Gastroesophageal sphincter (tissue), 3 donors: ENCODE measurements around the gene GRPEL2.

Source experiments
- EP300 ChIP-seq: sonication (generic); formaldehyde crosslinking; IDR thresholded peaks from one replicate; pipeline ENCODE4 v1.6.1; 2017; ENCODE audit warnings: antibody characterized with exemption, mild to moderate bottlenecking
- POLR2A ChIP-seq, 2 donors: fragments of 450-650 bp; IDR thresholded peaks; one replicate each; pipeline ENCODE4 v1.6.1; 2017; ENCODE audit warnings: antibody characterized with exemption in 2 of 2, mild to moderate bottlenecking in 2 of 2, moderate library complexity in 1 of 2
- POLR2AphosphoS5 ChIP-seq: sonication (generic); formaldehyde crosslinking; IDR thresholded peaks from one replicate; pipeline ENCODE4 v1.6.1; 2017; ENCODE audit warnings: antibody characterized with exemption
- TF ChIP-seq, protein P1 (sequence below), 4 experiments: fragments of 200-600 bp in 2 of 4; fragments of 450-650 bp in 2 of 4; sonication (generic) in 1 of 4; IDR thresholded peaks; one replicate each; pipeline ENCODE4 v1.5.1; 2017 to 2019; ENCODE audit warnings: antibody characterized with exemption in 4 of 4, mild to moderate bottlenecking in 2 of 4, moderate library complexity in 2 of 4

DNA sequence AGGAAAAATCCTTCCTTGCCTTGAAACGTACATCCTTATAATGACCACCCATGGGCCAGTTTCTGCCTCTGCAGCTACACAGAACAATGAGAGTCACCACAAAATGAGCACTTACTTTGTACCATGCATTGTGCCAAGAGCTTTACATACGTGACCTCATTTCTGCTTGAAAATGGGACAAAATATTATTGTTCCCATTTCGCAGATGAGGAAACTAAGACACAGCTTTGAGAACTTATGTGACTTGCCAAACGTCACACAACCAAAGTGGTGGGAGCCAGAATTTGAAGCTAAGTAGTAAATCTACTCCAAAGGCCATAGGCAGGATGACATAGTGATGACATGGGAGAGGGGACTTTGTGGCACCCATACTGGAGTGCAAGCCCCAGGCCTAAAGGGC lies 34.8 kb upstream of the GRPEL2 start:
- TF ChIP-seq, protein P1, sequence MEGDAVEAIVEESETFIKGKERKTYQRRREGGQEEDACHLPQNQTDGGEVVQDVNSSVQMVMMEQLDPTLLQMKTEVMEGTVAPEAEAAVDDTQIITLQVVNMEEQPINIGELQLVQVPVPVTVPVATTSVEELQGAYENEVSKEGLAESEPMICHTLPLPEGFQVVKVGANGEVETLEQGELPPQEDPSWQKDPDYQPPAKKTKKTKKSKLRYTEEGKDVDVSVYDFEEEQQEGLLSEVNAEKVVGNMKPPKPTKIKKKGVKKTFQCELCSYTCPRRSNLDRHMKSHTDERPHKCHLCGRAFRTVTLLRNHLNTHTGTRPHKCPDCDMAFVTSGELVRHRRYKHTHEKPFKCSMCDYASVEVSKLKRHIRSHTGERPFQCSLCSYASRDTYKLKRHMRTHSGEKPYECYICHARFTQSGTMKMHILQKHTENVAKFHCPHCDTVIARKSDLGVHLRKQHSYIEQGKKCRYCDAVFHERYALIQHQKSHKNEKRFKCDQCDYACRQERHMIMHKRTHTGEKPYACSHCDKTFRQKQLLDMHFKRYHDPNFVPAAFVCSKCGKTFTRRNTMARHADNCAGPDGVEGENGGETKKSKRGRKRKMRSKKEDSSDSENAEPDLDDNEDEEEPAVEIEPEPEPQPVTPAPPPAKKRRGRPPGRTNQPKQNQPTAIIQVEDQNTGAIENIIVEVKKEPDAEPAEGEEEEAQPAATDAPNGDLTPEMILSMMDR (IDR thresholded peaks at IDR 0.05), result no peak
- TF ChIP-seq POLR2A (IDR thresholded peaks at IDR 0.05) (no peak), EP300 (no peak), POLR2AphosphoS5 (no peak)
